ENCODE data around the gene PTH1R.

Gene PTH1R

GRCh38 chr3:46934072-46934471 is 56.6 kb downstream of the PTH1R start:
- peak; percentile 59 for DNase-seq

DNA sequence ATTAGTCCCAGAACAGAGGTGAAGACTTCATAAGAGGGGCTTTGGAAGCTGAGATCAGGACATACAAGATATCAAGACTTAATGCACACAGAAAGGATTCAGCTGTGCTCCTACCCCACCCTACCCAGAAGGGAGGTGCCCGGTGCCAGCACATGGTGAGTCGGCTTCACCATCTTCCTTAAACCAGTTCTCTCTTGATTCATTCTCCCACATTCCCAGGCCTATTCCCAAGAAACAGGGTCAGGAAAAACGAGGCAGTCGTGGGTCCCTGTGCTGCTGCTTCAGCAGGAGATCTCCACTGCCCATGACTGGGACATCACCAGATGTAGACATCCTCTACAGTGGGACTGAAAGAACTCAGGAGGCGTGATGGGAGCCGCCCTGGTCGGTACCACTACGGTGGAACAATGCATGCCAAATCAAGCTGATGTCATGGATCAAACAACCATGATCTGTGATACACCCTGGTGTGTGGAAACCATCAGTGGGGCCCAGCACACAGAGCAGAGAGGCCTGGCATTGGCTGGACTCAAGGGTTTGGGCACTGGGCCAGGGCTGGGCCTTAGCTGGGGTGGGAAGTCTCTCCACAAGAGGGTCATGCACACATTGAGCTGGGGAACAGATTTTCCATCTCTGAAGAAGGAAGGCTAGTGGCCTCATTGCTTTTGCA is 57.1 kb downstream of the PTH1R start:
- no peak for DNase-seq

- no peak for DNase-seq
Measured at GRCh38 chr3:46935168-46935858, 57.8 kb downstream of the PTH1R start.

- no peak for DNase-seq
Measured at GRCh38 chr3:46935989-46936558, 58.6 kb downstream of the PTH1R start.

DNA sequence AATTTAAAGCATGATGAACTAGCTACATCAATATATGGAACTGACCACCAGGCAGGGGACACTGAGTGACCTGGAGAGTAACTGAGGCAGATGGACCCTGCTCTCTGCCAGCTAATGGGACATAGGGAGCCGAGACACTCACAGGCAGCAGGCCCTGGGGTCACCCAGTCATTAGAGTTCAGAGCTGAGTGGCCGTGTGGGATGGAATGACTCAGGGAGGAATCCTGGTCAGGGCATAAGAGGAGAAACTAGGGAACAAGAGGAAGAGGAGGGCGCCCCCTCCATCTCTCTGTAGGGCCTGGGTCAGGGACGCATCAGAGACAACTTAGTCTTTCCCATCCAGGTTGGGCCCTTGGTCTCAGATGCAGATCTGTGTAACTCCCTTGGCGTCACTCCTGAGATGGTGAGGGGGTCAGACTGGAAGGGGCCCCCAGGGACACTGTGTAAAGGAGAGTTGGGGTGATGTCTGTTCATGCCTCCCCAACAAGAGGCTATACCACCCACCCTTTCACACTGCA is 59.3 kb downstream of the PTH1R start:
- DNase-seq, result no peak

GRCh38 chr3:46938118-46938517 is 60.6 kb downstream of the PTH1R start:
- DNase-seq, result no peak

- DNase-seq, result no peak
Measured at GRCh38 chr3:46939578-46940445, 62.3 kb downstream of the PTH1R start.

GRCh38 chr3:46942076-46942475 is 64.6 kb downstream of the PTH1R start:
- DNase-seq, result no peak

- DNase-seq, result no peak
Measured at GRCh38 chr3:46942481-46943236, 65.1 kb downstream of the PTH1R start.

DNA sequence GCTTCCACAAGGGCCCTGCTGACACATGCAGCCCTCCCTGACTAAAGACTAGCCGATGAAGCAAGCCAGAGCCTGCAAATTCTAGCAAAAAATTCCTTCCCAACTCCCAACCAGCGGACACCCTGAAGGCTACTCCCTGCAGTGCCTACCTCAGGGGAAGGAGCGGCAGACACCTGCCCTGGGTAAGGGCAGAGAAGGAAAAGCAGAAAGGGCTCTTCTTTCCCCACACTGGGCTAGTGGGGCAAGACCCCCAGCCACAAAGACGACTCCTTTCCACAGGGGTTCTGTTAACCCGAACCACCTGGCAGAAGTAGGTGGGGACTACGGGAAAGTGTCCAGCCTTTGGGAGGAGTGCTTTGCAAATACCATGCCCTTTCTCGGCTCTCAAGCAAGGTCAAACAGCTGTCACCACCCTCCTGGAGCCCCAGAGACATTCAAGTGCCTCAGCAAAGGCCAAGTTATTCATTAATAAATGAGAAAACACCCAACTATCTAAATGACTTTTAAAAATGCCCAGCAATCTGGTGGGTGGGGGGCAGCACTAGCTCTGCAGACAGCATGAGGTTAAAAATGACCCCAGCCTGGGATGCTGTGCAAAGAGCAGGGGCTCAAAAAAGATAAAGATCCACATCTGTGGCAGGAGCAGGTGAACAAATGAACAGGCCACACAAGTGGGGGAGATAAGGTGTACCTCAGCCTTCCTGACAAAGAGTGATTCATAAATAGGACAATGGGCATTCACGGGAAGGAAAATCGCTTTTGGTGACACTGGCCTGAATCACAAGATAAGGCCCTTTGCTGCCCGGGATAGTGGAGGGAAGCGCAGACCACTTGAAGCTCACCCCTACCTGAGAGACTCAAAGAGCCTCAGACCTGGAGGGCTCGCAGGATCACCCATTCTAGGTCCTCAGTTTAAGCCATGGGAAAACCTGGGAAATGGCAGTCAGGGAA is 66.0 kb downstream of the PTH1R start:
- DNase-seq, result no peak

- DNase-seq, result no peak
Measured at GRCh38 chr3:46944191-46944590, 66.7 kb downstream of the PTH1R start.

DNA sequence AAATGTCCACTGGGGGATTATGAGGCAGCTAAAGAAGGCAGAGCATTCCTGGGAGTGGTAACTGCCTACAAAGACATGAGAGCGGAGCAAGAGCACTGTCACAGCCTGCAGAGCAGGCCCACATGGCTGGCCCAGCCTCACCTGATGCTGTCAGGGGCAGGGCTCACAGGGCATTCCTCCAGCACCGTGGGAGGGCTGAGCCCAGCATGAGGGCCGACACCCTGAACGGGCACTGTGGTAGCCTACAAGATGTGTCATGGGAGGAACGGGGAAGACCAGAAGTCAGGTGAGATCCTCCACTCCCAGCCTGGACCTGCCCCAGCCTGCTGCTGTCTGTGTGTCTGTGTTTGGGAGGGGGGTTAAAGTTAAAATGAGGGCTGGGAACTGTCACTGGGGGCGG is 68.9 kb downstream of the PTH1R start:
- no peak for DNase-seq

DNA sequence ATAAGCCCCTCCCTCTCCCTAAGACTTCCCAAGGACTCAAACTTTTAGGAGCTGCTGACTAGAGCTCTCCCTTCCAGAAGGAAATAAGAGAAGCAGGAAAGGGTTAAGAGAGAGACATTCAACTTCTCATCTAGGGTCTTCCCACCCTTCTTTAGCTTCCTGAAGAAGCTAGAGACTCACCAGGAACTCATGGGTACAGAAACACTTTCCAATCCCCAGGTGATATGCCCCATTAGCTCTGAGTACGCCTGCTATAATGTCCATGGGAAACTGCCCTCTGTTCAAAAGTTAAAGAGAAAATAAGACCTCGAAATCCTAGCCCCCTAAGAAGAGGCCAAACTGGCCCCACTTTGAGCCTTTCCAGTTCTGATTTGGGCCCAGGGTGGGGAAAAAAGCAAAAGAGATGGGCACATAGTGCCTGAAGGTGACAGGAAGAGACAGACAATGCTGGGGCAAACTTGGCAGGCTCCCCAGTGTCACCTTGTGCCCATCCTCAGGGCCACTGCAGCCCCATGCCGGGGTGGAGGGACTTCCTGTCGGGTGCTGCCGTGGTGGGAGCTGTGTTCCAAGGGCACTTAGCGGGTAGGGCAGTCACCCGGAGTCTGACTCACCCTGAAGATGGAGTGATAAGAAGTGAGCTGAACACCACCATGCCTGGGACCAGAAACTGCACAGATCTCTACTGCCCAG is 69.5 kb downstream of the PTH1R start:
- DNase-seq, result peak; percentile 89

GRCh38 chr3:46947546-46947901 is 70.0 kb downstream of the PTH1R start:
- no peak for DNase-seq

- DNase-seq, result peak; percentile 87
Measured at GRCh38 chr3:46947981-46948791, 70.7 kb downstream of the PTH1R start.

- DNase-seq, result no peak
Measured at GRCh38 chr3:46948830-46949671, 71.5 kb downstream of the PTH1R start.

DNA sequence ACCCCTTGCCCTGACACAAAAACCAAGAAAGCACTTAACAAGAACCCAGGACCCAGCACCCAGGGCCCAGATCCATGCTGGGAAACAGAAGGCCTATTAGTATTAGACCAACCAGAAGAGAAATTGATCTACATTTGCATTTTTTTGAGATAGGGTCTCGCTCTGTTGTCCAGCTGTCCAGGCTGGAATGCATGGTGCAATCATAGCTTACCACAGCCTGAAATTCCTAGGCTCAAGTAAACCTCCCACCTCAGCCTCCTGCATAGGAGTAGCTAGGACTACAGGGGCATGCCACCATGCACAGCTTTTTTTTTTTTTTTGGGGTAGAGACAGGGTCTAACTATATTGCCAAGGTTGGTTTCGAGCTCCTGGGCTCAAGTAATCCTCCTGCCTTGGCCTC is 72.7 kb downstream of the PTH1R start:
- DNase-seq, result no peak

GRCh38 chr3:46950650-46951241 is 73.2 kb downstream of the PTH1R start:
- no peak for DNase-seq

Data from activated effector memory CD4-positive, alpha-beta T cell treated with anti-CD3 and anti-CD28 coated beads, Interleukin-2, amount 50 U/mL, for 16 hours (primary cell).